Astrocyte of the hippocampus (primary cell): Measurements from ENCODE around the gene CHMP4B.

Experiments
- DNase-seq: peaks from one replicate; pipeline ENCODE4 v3.0.0; 2011; ENCODE audit warnings: low read depth, low spot score

CHMP4B gene

DNA sequence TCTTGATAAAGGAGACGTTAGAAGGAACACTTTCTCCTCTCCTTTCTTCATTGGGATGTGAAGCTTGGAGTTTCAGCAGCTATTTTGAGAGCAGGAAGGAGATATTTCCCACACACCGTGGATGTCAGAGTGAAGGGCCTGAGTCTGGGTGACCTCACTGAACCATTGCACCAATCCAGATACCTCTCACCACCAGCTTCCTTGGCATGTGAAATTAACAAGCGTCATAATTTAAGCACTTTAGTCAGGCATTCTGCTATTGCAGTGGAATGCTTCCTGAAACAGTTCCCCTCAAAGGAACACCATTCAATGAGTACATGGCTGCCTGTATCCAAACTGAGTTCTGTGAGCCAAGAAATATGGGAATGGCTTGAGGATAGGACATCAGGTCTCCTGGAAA lies 83.7 kb downstream of the CHMP4B start:
- peak; percentile 30 for DNase-seq

DNA sequence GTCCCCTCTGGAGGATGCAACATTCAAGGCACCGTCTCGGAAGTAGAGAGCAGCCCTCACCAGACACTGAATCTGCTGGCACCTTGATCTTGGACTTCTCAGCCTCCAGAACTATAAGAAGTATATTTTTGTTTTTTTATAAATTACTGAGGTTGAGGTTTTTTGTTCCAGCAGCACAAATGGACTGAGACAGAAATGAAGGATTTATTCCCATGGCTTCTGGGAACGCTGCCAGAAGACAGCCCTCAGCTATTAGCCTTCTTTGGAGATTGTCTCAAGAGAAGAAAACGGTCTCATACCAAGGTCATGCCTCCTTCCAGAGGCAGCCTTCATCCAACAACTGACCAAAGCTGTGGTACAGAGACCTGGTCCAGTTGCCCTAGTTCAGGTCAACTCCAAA lies 85.4 kb downstream of the CHMP4B start:
- peak; percentile 78 for DNase-seq

DNA sequence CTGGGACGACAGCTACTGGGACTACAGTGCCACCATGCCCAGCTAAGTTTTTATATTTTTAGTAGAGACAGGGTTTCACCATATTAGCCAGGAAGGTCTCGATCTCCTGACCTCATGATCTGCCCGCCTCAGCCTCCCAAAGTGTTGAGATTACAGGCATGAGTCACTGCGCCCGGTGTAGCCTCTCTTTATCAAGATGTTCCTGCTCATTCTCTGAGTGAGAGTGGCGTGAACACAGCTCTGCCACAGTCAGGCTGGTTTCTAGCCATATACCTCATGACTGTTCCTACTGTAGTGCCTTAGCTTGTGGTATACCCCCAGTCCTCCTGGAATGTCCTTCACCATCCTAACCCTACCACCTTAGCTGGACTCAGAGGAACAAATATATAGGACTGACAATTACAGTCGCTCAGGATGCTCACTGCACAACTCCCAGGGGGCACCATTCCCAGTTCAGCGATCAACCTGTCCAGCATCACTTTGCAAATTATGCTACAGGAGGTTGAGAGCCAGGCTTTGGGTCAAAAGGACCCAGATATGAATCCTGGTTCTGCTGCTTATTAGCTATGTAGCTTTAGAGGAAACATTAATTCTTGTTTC lies 86.3 kb downstream of the CHMP4B start:
- no peak for DNase-seq

DNA sequence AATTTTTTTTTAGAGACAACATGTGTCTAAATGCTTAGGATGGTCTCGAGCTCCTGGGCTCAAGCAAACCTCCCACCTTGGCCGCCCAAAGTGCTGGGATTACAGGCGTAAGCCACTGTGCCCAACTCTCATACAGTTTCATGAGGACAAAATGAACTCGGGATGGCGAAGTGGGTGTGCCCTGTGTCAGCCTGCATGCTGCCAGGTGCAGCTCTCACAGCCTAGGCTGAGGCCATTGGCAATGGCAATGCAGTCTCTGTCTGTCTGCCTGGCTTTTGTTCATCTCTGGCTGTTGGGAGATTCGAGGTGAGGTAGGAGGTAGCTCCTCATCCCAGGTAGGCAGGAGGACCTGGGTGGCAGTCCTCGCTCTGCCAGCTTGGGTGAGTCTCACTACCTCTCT lies 88.0 kb downstream of the CHMP4B start:
- no peak for DNase-seq

DNA sequence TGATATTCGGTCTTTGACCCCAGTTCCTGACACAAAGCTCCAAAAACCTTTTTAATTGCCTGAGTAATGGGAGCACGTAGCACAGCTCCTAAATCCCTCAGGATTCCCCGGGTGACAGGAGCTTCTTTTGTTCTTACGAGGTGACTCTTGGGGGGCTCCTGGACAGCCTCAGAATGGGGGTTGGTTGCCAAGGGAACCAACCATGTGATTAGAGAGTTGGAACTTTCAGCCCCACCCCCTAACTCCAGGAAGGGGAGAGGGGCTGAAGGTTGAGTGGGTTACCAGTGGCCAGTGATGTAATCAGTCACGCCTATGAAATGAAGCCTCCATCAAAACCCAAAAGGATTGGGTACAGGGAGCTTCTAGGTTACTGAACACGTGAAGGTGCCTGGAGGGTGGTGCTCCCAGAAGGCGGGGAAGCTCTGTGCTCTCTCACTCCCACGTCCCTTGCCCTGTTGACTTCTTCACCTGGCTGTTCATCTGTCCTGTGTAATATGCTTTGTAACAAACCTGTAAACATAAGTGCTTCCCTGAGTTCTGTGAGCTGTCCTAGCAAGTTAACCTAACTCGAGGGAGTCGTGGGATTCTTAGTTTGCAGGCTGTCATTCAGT lies 89.5 kb downstream of the CHMP4B start:
- DNase-seq = no peak

DNA sequence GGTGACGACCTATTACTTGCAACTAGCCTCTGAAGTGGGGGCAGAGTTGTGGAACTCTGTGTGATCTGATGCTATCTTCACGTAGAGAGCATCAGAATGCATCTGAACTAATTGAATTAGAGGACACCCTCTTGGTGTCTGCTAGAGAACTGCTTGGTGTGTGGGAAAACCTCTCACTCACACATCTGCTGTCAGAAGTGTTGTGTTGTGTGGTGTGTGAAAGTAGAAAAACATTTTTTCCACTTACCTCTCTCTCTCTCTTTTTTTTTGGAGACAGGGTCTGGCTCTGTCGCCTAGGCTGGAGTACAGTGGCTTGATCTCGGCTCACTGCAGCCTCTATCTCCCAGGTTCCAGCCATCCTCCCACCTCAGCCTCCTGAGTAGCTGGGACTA lies 90.0 kb downstream of the CHMP4B start:
- no peak for DNase-seq

DNA sequence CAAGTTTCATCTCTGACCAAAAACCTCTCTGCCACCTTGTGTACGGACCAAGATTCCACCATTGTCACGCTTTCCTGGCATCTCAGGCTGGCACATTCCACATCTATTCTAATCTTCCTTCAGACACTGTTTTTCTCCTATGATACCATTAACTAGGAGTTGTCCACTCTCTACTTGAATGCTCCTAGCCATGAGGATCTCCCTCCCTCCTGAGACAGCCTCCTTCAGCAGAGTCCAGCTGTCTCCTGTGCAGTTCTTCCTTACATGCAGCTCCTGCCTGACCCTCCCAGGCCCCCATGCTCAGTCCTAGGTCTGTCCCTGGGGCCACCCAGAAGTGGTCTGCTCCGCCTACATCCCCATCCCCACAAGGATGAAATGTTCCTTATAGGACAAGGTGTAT lies 90.9 kb downstream of the CHMP4B start:
- DNase-seq = no peak
